HCT116 (cell line): ENCODE measurements around the gene PPP1R10. TPM values are rescaled to one million over a fixed set of nuclear protein-coding genes. Genes with fewer than 3 reads are reported as not detected.

ENCODE experiments used
- ATAC-seq: fragments of 200-7000 bp; cut with Tn5 transposase; 2 replicates; pipeline ENCODE4 v1.9.1; 2020; ENCODE audit warnings: mild to moderate bottlenecking, moderate library complexity
- BruUV-seq: library from RNA; stranded (reverse); fragments of 400-500 nt; replicated peaks from 2 replicates; lab custom pipeline; 2021; lab: Mats Ljungman, UMichigan
- CTCF ChIA-PET: fragments of 300-600 bp; sonication (Branson Sonifier 250); formaldehyde crosslinking; loops from one replicate; lab custom pipeline; 2021; ENCODE audit warnings: antibody characterized with exemption; lab: Charles Lee
- POLR2A ChIA-PET: fragments of 300-600, 350-600 bp; sonication (Branson Sonifier 250); formaldehyde crosslinking; loops from one replicate; lab custom pipeline; 2021; ENCODE audit warnings: antibody characterized with exemption; lab: Charles Lee
- RAD21 ChIA-PET, 2 experiments: fragments of 300-600 bp; sonication (Branson Sonifier 250); formaldehyde crosslinking; loops; one replicate each; lab custom pipeline; 2023; ENCODE audit warnings: low total read pairs in 2 of 2; ENCODE audit not compliant: uncharacterized antibody in 2 of 2, unreplicated experiment in 2 of 2, low non-redundant PET in 1 of 2; lab: Charles Lee
- DNase-seq: peaks from one replicate; pipeline ENCODE4 v3.0.0-alpha.2; 2010; ENCODE audit warnings: low read depth, low spot score
- H2AFZ ChIP-seq: fragments of 200-600 bp; shearing (Covaris generic), sonication (generic); 2 replicates; pipeline ENCODE4 v1.6.1; 2017; ENCODE audit warnings: low read depth, mixed run types, mixed read lengths, antibody characterized with exemption, low read length; ENCODE audit not compliant: poor library complexity, severe bottlenecking
- H3K27ac ChIP-seq: 2 replicates; pipeline ENCODE4 v1.5.1; 2012; ENCODE audit warnings: low read depth, low read length
- H3K27me3 ChIP-seq: fragments of 200-600 bp; sonication (generic); 2 replicates; pipeline ENCODE4 v1.6.1; 2016; ENCODE audit warnings: mixed run types, low read length, mixed read lengths; ENCODE audit not compliant: insufficient read depth
- H3K36me3 ChIP-seq, 2 experiments: fragments of 200-500 bp in 1 of 2; fragments of 200-600 bp in 1 of 2; sonication (Bioruptor generic) in 1 of 2; sonication (generic) in 1 of 2; 2 replicates each; pipeline versions ENCODE4 v1.5.1 to v1.6.1; 2014 to 2016; ENCODE audit warnings: low read length in 2 of 2, inconsistent platforms in 1 of 2, mixed read lengths in 1 of 2, mixed run types in 1 of 2; ENCODE audit not compliant: insufficient read depth in 2 of 2, control insufficient read depth in 1 of 2
- H3K4me1 ChIP-seq, 2 experiments: fragments of 200-600 bp in 1 of 2; sonication (generic) in 1 of 2; 2 replicates each; pipeline versions ENCODE4 v1.5.1 to v1.6.1; 2012 to 2017; ENCODE audit warnings: low read length in 2 of 2, inconsistent platforms in 1 of 2, mild to moderate bottlenecking in 1 of 2, mixed read lengths in 1 of 2, mixed run types in 1 of 2, moderate library complexity in 1 of 2; ENCODE audit not compliant: insufficient read depth in 2 of 2, control insufficient read depth in 1 of 2
- H3K4me2 ChIP-seq: fragments of 200-600 bp; sonication (generic); 2 replicates; pipeline ENCODE4 v1.6.1; 2017; ENCODE audit warnings: mixed run types, low read length, mixed read lengths
- H3K4me3 ChIP-seq, 2 experiments: fragments of 200-600 bp in 1 of 2; sonication (generic) in 1 of 2; replicated peaks in 1 of 2; 2 replicates each; pipeline ENCODE4 v1.5.1; 2011 to 2016; ENCODE audit warnings: low read length in 2 of 2, control low read depth in 1 of 2, low read depth in 1 of 2, mild to moderate bottlenecking in 1 of 2, mixed read lengths in 1 of 2, mixed run types in 1 of 2
- H3K79me2 ChIP-seq: fragments of 200-600 bp; sonication (generic); 2 replicates; pipeline ENCODE4 v1.6.1; 2017; ENCODE audit warnings: mild to moderate bottlenecking, mixed run types, low read length, moderate library complexity, mixed read lengths; ENCODE audit not compliant: insufficient read depth
- H3K9ac ChIP-seq: fragments of 200-600 bp; sonication (generic); 2 replicates; pipeline ENCODE4 v1.6.1; 2016; ENCODE audit warnings: low read length, mixed read lengths
- H3K9me2 ChIP-seq: fragments of 200-600 bp; sonication (generic), shearing (Covaris generic); 2 replicates; pipeline ENCODE4 v1.6.1; 2017; ENCODE audit warnings: mixed run types, mild to moderate bottlenecking, moderate library complexity; ENCODE audit not compliant: insufficient read depth
- H3K9me3 ChIP-seq, 2 experiments: fragments of 200-500 bp in 1 of 2; fragments of 200-600 bp in 1 of 2; sonication (Bioruptor generic) in 1 of 2; sonication (generic) in 1 of 2; 2 replicates each; pipeline ENCODE4 v1.6.1; 2014 to 2017; ENCODE audit warnings: low read length in 2 of 2, mixed read lengths in 2 of 2, inconsistent platforms in 1 of 2, low read depth in 1 of 2, mild to moderate bottlenecking in 1 of 2, mixed run types in 1 of 2, moderate library complexity in 1 of 2; ENCODE audit not compliant: control insufficient read depth in 1 of 2, insufficient read depth in 1 of 2
- H4K20me1 ChIP-seq: fragments of 200-600 bp; sonication (generic), shearing (Covaris generic); 2 replicates; pipeline ENCODE4 v1.6.1; 2017; ENCODE audit warnings: mixed run types, mild to moderate bottlenecking, moderate library complexity; ENCODE audit not compliant: insufficient read depth
- CBX3 ChIP-seq: IDR thresholded peaks from 2 replicates; pipeline ENCODE4 v1.6.1; 2012; ENCODE audit warnings: low read depth
- CEBPB ChIP-seq: IDR thresholded peaks from 2 replicates; pipeline ENCODE4 v1.6.1; 2012; ENCODE audit warnings: low read depth
- ELF1 ChIP-seq: IDR thresholded peaks from 2 replicates; pipeline ENCODE4 v1.6.1; 2012; ENCODE audit warnings: low read depth, borderline replicate concordance
- EZH2phosphoT487 ChIP-seq: fragments of 200-600 bp; IDR thresholded peaks from 2 replicates; pipeline ENCODE4 v1.6.1; 2018; ENCODE audit warnings: antibody characterized with exemption, borderline replicate concordance
- FOSL1 ChIP-seq: IDR thresholded peaks from 2 replicates; pipeline ENCODE4 v1.6.1; 2012; ENCODE audit warnings: low read depth
- SP1 ChIP-seq: IDR thresholded peaks from 2 replicates; pipeline ENCODE4 v1.6.1; 2012; ENCODE audit warnings: low read depth
- TCF7L2 ChIP-seq: IDR thresholded peaks from 2 replicates; pipeline ENCODE4 v1.7.0; 2011; ENCODE audit warnings: borderline replicate concordance, inconsistent platforms; ENCODE audit not compliant: insufficient read depth, insufficient read length; ENCODE audit errors: extremely low read depth
- ZNF274 ChIP-seq: fragments of 200-500 bp; sonication (Bioruptor generic); IDR thresholded peaks from 2 replicates; pipeline ENCODE4 v1.6.1; 2014; ENCODE audit warnings: mild to moderate bottlenecking, low read depth, low read length, inconsistent platforms
- intact Hi-C: fragments of 100-400 bp; cut with micrococcal nuclease; formaldehyde crosslinking; loops from 2 replicates; pipeline ENCODE4 v1.10.0; 2022
- total RNA-seq: library from RNA; stranded (reverse); gene quantifications from one replicate; pipeline ENCODE4 v1.2.1, GENCODE V29; 2021; ENCODE audit not compliant: unreplicated experiment
- TF ChIP-seq, protein P1 (sequence below): IDR thresholded peaks from 2 replicates; pipeline ENCODE4 v1.6.1; 2012
- TF ChIP-seq, protein P2 (sequence below): IDR thresholded peaks from 2 replicates; pipeline ENCODE4 v1.6.1; 2012; ENCODE audit warnings: low read depth
- TF ChIP-seq, protein P3 (sequence below): IDR thresholded peaks from 2 replicates; pipeline ENCODE4 v1.6.1; 2012

The PPP1R10 gene
- total RNA-seq, 1 experiment from 2014 or later = 104 TPM

DNA sequence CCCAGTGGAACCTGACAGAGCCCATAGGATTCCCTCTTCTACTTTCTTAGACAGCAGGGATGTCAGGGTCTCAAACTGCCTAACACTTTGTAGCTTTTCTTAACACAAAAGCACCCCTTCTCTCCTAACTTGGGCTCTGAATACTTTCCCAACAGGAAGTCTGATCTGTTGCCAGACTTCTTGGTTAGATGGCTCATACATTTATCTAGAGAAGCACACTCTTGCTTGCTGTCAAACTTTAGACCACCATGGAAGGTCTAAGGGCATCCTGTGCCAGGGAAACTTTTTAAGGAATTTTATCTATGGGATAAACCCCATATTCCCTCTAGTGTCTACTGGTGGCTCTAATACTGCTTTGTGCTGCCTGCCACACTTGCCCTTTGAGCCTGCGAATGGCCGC is 26.6 kb upstream of the PPP1R10 start:
- Histone ChIP-seq H2AFZ (no peak overlapping the region), H3K4me3 (no peak overlapping the region), H3K27ac (no peak overlapping the region), H3K27me3 (no peaks in the 10 kb centered on the region), H3K9ac (no peak overlapping the region), H3K4me2 (no peak overlapping the region), H4K20me1 (no peaks in the 10 kb centered on the region), H3K36me3 (peaks cover 13 to 16% of the 10 kb centered on the region in 2 experiments; a peak in 3 of 4 replicates), H3K79me2 (peaks cover 12% of the 10 kb centered on the region), H3K4me1 (peaks cover 6 to 15% of the 10 kb centered on the region in 2 experiments), H3K9me3 (no peaks in the 10 kb centered on the region), H3K9me2 (no peaks in the 10 kb centered on the region)
- no peak for ATAC-seq
- DNase-seq = no peak
- ChIA-PET RAD21 (no interaction called here), CTCF (no interaction called here), POLR2A (no interaction called here)
- no TSS peak for BruUV-seq
- TF ChIP-seq CBX3 = no peak
- TF ChIP-seq ELF1 = no peak
- TF ChIP-seq, protein P1, sequence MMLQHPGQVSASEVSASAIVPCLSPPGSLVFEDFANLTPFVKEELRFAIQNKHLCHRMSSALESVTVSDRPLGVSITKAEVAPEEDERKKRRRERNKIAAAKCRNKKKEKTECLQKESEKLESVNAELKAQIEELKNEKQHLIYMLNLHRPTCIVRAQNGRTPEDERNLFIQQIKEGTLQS = no peak
- no peak for TF ChIP-seq TCF7L2
- TF ChIP-seq, protein P2, sequence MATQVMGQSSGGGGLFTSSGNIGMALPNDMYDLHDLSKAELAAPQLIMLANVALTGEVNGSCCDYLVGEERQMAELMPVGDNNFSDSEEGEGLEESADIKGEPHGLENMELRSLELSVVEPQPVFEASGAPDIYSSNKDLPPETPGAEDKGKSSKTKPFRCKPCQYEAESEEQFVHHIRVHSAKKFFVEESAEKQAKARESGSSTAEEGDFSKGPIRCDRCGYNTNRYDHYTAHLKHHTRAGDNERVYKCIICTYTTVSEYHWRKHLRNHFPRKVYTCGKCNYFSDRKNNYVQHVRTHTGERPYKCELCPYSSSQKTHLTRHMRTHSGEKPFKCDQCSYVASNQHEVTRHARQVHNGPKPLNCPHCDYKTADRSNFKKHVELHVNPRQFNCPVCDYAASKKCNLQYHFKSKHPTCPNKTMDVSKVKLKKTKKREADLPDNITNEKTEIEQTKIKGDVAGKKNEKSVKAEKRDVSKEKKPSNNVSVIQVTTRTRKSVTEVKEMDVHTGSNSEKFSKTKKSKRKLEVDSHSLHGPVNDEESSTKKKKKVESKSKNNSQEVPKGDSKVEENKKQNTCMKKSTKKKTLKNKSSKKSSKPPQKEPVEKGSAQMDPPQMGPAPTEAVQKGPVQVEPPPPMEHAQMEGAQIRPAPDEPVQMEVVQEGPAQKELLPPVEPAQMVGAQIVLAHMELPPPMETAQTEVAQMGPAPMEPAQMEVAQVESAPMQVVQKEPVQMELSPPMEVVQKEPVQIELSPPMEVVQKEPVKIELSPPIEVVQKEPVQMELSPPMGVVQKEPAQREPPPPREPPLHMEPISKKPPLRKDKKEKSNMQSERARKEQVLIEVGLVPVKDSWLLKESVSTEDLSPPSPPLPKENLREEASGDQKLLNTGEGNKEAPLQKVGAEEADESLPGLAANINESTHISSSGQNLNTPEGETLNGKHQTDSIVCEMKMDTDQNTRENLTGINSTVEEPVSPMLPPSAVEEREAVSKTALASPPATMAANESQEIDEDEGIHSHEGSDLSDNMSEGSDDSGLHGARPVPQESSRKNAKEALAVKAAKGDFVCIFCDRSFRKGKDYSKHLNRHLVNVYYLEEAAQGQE = no peak
- TF ChIP-seq FOSL1 = no peak
- TF ChIP-seq, protein P3, sequence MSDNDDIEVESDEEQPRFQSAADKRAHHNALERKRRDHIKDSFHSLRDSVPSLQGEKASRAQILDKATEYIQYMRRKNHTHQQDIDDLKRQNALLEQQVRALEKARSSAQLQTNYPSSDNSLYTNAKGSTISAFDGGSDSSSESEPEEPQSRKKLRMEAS = no peak
- no peak for TF ChIP-seq EZH2phosphoT487
- TF ChIP-seq ZNF274 = no peak
- no peak for TF ChIP-seq CEBPB
- no peak for TF ChIP-seq SP1
- intact Hi-C loops = no loop called here
